Measurements from ENCODE around the gene PCDH1.
"Not testable (repeated sequence)": the region's sequence is repeated elsewhere in the genome, so short reads cannot be mapped to it uniquely, and the experiment has no call there.

Gene PCDH1

DNA sequence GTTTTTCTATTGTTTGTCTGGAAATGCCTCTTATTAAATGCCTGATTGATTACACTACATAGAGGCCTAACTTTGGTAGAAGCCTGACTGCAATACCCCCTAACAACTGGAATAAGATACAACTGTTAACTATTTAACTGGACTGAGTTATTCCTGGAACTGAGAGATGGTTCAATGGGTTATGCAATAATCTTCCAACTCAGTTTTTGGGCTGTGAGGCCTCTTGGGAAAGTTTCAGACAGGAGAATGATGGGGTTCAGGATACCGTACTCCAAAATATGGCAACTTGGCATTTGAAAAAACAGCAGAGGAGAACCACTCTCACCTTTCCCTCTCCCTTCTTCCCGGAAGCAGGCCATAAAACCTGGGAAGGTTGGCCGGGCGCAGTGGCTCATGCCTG is 19.2 kb upstream of the PCDH1 start:
- DNase-seq: no peak

DNA sequence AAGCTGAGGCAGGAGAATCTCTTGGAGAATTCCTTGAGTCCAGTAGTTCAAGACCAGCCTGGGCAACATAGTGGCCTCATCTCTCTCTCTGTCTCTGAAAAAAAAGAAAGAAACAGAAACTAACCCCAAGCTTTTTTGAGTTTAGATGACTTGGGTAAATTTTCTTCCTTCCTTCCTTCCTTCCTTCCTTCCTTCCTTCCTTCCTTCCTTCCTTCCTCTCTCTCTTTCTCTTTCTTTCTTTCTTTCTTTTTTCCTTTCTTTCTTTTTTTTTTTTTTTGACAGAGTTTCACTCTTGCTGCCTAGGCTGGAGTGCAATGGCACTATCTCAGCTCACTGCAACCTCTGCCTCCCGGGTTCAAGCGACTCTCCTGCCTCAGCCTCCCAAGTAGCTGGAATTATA is 12.2 kb upstream of the PCDH1 start:
- DNase-seq: not testable (repeated sequence)

DNA sequence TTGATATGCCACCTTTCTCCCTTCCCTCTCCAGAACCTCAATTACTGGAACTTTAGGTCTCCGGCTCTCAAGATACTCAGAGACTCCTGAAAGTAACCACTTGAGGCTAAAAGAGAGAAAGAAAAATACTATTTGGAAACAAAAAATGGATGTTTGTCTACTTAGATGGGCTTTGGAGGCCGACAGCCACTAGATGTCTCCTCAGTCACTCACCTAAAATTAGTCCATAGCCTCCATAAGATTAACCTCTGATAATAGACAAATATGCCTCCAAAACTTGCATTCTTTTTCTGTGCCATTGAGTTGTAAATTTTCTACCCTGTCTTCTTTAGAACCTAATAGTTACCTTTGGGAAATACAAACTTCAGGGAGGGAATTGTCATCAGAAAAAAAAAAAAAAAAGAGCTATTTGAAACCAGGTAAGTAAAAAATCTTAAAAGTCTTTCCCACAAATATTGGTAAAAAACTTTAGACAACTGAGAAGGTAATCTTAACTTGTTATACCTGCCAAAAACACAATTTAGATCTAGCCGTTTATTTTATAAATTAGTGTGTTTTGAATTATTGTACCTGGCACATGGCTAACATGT is 11.2 kb upstream of the PCDH1 start:
- no peak for DNase-seq

DNA sequence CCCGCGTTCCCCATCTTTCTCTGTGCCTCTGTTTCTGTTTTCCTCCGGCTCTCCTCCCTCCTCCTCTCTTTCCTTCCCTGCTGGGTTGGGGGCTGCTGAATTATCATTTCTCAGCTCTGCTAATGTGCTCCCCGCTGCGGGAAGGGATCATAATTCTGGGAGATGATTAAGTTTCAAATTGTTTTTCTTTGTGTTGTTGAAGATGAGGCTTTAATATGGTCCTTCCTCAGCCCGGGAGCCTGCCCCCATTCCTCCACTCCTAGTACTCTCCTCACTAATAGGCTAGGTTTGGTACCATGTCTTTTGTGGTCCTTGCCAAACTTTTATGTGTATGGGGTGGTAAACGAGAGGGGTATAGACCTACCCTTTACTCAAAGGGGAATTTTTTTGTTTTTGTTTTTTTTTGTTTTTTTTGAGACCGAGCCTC is 5.7 kb upstream of the PCDH1 start:
- DNase-seq: no peak

DNA sequence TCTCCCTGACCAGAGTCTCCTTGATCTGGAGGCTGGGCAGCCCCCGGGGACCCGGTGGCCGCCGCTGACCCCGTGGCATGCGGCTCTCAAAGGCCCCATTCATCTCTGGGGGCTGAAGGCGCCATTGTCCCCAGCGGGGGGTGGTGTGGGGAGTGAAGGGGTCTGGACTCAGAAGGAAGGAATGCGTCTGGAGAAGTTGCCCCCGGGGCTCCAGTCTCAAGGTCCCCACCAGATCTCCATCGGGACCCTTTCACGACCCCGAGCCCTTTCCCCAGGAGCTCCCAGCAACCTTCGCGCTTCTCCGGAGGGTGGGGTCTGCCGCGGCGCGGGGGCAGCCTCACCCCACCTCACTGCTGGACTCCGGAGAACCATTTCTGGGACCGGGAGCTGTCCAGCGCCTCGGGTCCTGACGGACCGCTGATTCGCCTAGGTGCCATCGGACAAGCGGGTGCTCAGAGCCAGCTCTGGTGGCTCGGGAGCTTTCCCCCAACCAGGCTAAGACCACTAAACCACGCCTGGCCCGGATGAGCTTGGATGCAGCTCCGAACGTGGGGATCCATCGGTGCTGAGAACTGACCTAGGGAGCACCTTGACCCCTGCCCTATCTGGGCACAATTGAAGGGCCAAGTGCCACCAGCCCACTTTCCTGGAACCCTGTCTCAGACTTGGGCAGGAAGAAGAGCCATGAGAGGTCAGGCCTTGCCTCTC is 5.1 kb upstream of the PCDH1 start:
- no peak for DNase-seq

DNA sequence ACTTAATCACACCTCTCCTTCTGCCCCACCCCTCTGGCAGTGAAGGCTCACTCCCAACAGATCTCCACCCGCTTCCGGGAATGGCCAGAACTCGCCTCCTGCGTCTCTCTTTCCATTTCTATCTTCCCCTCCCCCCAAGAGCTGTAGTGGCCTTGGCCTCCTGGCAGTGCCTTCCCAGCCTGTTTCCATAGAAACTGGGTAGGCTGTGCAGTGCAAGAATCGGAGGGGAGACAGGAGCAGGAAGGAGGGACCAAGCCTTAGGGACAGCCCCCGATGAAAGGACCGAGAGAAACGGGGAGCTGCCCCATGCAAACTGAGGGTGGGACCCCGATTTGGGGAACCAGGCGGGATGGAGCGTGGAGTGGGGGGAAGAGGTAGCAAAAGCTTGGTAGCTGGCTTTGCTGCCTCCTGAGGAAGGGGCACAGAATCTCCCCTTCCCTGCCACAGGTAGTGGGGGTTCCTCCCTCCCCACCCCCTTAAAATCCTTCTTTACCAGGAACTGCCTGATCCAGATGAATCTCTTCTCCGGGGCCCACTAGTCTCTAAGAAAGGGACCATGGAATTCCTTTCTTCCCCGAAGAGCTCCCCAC is 4.5 kb upstream of the PCDH1 start:
- DNase-seq: no peak

DNA sequence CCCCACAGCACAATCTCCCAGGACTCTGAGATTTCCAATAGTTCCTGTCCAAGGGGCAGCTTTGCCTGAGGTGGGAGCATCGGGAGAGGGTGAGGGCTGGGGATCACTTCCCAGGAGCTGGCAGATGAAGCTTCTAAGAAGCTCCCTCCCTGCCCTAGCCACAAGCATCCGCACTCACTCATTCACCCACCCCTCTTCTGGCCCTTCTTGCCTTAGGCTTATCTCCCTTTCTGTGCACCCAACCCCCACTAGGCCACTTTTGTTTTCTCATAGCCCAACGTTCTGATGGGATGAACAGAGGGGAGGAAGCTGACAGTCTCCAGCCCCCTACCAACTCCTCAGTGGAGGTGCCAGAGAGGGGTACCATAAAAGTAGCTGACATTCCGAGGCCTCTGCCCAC is 3.7 kb upstream of the PCDH1 start:
- DNase-seq: no peak

DNA sequence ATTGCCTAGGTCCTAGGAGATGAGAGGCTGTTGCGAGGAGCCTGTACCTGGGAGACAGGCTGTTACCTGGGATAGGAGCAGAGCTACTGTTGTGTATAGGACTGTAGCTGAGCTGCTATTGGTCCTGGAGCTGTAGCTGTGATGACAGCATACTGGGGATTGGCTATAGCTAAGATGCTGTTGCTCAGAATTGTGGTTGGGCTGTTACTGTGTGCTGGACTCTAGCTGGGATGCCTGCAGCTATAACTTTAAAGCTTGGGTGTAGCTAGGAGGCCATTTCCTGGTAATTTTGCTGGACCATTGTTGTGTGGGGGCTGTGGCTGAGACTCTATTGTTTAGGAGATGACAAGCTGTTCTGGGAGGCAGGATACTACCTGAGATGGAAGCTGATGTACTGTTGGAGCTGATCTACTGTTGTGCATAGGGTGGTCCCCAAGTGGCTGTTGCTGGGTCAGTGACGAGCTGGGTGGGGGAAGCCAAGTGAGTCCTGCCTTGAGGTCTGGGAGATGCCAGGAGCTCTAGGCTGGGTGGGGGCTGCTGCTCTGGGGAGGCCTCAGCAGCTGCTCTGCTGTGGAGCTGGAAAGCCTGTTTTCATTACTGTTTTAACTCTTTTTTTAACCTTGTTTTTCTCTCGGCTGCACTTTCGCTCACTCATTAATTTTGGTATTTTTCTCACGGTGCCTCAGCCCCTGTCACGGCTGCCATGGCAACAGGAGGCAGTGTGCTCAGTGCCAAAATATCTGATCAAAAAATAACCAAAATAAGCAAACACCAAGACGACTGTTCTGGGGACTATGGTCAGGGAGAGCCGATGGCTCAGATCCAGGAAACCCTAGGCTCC is 3.0 kb upstream of the PCDH1 start:
- no peak for DNase-seq

DNA sequence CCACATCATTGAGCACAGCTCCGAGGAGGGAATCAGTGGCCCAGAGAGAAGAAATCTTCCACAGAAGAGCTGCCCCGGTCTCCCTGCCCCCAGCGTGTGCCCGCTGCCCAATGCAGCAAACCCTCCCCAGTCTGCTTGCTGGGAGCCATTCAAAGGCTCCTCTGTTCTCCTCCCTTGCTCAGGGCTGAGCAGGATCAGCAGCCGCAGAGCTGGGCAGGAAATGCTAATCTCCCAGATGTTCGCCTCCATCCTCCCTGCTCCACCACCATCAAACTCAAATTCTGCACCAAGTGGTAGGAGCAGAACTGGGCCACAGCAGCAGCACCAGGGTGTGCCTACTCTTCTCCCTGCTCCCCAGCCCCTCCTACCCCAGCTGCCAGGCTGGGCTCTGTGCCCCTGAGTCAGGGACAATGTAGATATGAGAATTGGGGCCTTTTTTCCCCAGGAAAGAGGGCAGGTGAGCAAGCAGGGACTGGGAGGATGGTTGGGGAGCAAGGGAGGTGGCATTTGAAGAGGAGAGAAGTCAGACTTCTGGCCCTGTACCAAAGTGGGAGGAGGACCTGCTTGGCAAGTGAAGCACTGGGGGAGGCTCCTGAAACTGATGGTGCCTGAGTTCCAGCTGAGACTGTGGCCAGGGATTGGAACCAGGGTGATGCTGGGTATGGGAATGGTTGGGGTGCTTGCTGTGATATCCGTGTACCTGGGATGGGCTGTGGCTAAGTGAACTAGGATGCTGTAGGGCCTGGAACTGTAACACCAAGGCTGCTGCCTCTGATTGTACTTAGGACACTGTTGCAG is 1.9 kb upstream of the PCDH1 start:
- DNase-seq: no peak

DNA sequence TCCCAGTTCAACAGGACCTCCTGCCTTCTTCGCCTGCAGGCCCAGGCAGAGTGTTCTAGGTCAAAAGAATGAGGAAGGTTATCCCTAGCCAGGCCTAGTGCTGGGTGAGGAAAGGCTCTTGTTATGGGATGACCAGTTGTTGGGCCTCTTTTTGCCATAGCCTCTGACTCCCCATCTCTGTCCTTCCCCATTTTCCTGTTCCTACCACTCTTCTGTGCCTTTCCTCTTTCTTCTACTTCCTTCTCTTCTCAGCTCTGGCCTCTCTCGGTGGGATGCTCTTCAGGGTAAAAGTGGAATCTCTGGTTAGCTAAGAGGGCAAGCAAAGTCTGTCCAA is 1.2 kb upstream of the PCDH1 start:
- DNase-seq: no peak

DNA sequence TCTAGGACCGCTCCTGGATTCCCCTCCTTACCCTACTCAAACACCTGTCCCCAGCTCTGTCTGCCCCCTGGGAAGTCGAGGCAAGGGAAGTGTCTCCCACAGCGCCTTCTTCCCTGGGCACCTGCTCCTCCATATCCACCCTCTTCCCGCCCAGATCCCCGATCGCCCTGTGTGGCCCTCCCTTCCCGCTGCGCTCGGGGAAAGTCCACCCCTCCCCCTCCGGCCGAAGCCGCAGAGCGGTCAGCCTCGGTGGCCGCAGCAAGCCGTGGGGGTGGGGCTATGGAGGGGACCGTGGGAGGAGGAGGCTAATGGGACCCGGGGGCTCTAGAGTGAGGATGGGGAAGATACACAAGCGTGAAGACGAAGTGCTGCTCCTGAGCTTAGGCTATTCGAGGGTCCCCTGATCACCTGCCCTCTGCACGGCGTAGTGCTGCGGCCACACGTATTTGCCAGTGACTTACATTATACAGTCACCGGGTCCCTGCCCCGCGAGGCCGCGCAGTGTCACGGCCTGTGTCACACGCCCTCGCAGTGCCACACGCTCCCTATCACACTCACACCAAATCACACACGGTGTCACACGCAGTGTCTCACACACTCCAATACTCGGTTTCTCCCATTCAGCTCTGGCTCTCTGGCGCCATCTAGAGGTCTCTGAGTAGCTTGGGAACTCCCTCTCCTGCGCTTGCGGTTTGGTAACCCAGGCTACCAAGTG is 658 bp upstream of the PCDH1 start:
- peak; percentile 87 for DNase-seq

DNA sequence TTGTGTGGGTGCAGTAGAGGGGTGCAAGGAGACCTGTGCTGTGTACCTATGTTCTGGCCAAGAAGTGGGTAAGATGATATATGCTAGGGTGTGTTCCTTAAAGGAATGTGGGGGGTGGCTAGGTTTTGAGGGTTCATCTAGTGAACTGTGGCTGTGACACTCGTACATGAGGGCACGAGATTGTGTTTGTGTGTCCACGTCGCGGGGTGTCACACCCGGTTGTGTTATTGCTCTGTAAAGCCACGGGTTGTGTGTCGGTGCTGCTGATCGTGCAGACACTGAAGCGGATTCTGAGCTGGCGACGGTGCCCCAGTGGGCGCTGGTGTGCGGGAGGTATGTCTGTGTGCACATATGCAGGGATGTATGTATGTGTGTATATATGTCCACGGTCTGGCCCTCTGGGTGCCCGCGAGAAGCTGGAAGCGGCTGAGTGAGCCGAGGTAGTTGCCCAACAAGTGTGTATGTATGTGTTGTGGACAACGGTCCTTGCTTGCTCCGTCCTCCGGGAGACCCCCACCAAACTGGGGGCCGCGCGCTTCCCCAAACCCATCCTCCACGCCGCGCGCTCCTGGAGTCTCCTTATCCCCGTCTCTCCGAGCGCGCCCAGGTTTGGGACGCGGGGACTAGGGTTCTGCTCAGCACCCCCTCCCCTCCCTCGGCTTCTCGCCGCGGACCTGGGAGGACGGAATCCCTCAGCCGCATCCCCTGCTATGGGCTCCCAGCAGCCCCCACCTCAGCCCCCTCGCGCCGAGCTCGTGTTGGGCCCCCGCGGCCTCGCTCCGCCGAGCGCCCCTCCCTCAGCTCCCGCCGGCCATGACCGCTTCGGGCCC is 639 bp downstream of the PCDH1 start:
- peak; percentile 29 for DNase-seq

DNA sequence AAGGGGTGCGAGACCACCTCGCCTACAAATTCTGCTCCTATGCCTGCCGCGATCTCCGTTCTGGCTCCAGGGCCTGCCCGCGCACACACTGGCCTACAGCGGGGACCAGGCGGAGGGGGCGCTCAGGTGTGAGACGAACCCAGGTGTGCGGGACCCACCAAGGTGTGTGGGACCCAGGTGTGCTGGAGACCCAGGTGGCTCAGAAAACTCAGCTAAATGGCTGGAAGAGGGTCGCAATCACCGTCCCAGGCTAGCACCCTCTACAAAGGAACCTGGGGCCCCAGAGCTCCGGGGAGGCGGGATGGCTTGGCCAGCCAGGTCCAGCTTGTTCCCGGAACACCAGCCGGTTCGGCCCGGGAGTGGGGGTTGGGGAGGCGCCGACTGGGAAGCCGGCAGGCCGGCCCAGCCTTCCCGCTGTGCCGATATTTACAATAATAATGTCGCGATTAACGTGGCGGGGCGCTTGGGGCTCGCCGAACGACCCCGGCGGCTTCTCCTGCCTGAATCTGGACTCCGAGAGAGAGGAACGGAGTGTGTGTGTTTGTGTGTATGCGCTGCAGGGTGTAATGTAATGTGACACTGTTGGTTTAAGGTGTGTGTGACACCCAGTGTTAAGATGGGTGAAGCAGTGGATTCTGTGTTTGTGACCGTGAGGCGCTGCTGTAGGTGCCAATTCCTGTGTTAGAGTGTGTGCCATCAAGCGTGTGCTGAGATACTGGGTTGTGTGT is 1.4 kb downstream of the PCDH1 start:
- no peak for DNase-seq

DNA sequence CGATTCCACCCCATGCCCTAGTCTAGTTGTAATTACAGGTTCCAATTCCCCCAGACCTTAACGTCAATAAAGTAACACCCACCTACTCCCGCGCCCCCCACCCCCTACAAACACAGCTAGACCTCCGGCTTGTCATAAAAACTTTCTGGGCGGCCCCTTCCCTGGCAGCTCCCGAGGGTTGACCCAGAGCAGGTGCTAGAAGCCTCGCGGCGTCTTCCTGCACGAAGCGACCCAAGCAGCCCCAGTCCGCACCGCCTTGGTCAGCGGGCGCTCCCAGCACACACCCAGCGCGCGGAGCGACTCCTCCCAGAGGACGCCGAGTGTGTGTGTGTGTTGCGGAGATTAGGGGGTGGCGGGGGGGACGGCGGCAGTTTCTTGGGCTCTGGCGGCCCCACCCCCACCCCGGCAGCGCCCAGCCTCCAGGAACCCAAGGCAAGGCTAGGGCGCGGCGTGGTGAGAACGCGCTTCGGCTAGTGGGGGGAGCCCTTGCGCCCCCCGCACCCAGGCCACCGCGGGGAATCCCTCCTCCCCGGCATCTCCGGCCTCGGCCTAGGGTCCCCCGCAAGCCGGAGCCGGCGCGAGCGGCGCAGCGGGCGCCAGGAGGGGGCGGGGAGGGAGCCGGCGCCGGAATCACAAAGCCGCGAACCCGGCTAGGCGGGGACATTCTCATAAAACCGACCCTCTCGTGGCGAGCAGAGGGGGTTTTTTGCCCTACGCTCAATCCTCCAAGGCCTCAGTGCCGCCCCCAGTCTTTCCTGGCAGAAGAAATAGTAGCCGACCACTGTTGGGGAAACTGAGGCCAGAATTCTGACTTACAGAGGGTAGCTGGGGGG is 2.2 kb downstream of the PCDH1 start:
- no peak for DNase-seq

DNA sequence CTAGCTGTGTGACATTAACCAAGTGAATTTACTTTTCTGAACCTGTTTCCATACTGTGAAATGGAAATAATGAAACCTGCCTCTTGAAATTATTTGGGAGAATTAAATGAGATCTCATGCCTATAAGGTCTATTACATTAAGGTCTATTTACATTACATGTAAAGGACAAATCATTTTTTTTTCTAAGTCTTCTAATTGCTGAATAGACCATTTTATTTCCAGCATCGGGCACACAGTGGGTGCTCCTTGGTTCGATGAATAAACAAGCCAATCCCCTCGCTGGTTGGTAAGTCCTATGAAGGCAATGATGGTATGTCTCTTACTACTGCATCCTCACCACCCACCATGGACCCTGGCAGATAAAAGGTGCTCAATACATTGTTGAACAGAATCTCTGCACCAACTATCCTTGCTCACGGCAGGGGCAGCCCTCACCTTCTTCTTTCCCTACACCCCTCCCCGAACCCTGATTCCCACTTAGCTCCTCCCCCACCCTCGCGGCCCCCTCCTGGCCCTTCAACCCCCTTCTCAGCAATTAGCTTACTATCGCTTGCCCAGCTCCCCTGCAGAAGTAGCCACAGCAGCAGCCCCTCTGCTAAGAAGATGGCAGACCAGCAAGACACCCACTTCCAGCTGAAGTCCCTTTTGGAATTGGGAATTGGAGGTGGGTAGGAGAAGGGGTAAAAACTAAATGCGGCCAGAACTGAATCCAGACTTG is 3.0 kb downstream of the PCDH1 start:
- DNase-seq: no peak

DNA sequence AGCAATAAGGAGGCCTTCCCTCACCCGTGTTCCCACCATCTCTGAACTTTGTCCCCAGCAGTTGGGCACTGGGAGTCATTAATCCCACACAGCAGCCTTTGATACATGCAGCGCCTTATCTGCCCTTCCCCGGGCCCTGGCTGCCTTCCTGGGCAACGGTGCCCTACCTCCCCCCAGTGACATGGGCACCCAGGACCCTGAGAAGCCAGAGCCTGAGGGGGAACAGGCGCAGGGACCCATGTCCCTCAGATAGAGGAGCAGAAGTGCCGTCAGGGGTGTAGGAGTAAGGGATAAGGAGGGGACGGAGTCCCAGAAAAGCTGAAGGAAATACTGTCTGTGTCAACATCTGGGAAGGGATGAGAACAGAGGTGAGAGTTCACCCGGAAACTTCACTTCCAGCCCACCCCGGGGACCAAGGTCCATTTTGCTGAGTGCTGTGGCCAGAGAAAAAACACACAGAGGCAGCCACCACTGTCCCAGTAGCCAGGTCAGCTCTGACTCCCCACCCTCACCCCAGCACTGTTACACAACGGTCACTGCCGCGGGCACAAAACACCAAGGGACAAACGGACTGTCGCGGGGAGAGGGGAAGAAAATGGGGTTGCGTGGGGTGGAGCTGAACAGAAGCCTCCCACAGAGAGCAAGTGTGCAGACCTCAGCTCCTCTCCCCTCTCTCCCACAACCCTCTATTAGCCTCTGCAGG is 3.8 kb downstream of the PCDH1 start:
- no peak for DNase-seq

DNA sequence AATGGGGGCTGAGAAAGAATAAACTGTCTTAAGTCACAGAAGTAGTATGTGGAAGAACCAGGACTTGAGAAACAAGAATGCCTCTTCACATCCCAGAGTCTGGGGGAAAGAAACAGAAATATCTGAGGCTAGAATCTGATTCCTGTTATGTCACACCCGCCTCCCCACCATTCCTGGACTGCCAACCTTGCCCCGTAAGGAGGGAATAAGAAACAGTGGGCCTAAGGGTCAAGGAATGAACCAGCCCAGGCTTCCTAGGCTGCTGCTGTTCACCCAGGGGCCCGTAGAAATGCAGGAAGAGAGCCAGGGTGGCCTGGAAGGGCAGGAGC is 4.3 kb downstream of the PCDH1 start:
- no peak for DNase-seq
